HepG2 (cell line): ENCODE results near the gene METTL1. TPM values are rescaled to one million over a fixed set of nuclear protein-coding genes. Genes with fewer than 3 reads are reported as not detected.

Experiments used
- CC2D1A ChIP-seq: sonication (generic); formaldehyde crosslinking; IDR thresholded peaks from 2 replicates; pipeline ENCODE4 v1.8.1; 2023; ENCODE audit warnings: mild to moderate bottlenecking, missing genetic modification reagents
- CHCHD3 ChIP-seq: sonication (generic); formaldehyde crosslinking; IDR thresholded peaks from 2 replicates; pipeline ENCODE4 v1.8.0; 2022; ENCODE audit warnings: mild to moderate bottlenecking, missing genetic modification reagents, moderate library complexity
- ERF ChIP-seq: IDR thresholded peaks from 2 replicates; pipeline ENCODE4 v1.6.1; 2018; ENCODE audit warnings: missing biosample characterization, missing genetic modification reagents
- GATAD1 ChIP-seq: IDR thresholded peaks from 2 replicates; pipeline ENCODE4 v1.6.1; 2016; ENCODE audit warnings: missing genetic modification reagents, missing compliant biosample characterization
- IRX3 ChIP-seq: sonication (generic); formaldehyde crosslinking; IDR thresholded peaks from 2 replicates; pipeline ENCODE4 v1.8.1; 2023; ENCODE audit warnings: mild to moderate bottlenecking, low read depth, missing genetic modification reagents, borderline replicate concordance
- KLF15 ChIP-seq: sonication (generic); formaldehyde crosslinking; IDR thresholded peaks from 2 replicates; pipeline ENCODE4 v1.8.1; 2023; ENCODE audit warnings: borderline replicate concordance, mild to moderate bottlenecking, inconsistent platforms, missing genetic modification reagents, mixed read lengths
- MIER2 ChIP-seq: IDR thresholded peaks from 2 replicates; pipeline ENCODE4 v1.6.1; 2016; ENCODE audit warnings: missing biosample characterization, missing genetic modification reagents
- NCOA2 ChIP-seq: sonication (generic); formaldehyde crosslinking; IDR thresholded peaks from 2 replicates; pipeline ENCODE4 v1.8.0; 2022; ENCODE audit warnings: inconsistent platforms
- ONECUT2 ChIP-seq: sonication (generic); formaldehyde crosslinking; IDR thresholded peaks from 2 replicates; pipeline ENCODE4 v1.4.0; 2020; ENCODE audit warnings: missing genetic modification reagents
- SCMH1 ChIP-seq: sonication (generic); formaldehyde crosslinking; IDR thresholded peaks from 2 replicates; pipeline ENCODE4 v1.9.0; 2021; ENCODE audit warnings: missing genetic modification reagents, mild to moderate bottlenecking, borderline replicate concordance
- SKI ChIP-seq: fragments of 450-650 bp; IDR thresholded peaks from one replicate; pipeline ENCODE4 v1.6.1; 2018; ENCODE audit warnings: mild to moderate bottlenecking; ENCODE audit not compliant: partially characterized antibody
- SNAPC2 ChIP-seq: sonication (generic); formaldehyde crosslinking; IDR thresholded peaks from 2 replicates; pipeline ENCODE4 v1.8.1; 2022; ENCODE audit warnings: mild to moderate bottlenecking, missing genetic modification reagents
- ZNF260 ChIP-seq: sonication (generic); formaldehyde crosslinking; IDR thresholded peaks from 2 replicates; pipeline ENCODE4 v1.4.0; 2020; ENCODE audit warnings: missing genetic modification reagents, low read depth, mild to moderate bottlenecking, borderline replicate concordance
- ZNF615 ChIP-seq: sonication (generic); formaldehyde crosslinking; IDR thresholded peaks from 2 replicates; pipeline ENCODE4 v1.5.0; 2020; ENCODE audit warnings: mild to moderate bottlenecking, missing genetic modification reagents, borderline replicate concordance
- ZNF781 ChIP-seq: sonication (generic); formaldehyde crosslinking; IDR thresholded peaks from 2 replicates; pipeline ENCODE4 v1.5.1; 2020; ENCODE audit warnings: borderline replicate concordance, mild to moderate bottlenecking, missing genetic modification reagents; ENCODE audit errors: not compliant biosample characterization
- ZSCAN9 ChIP-seq: IDR thresholded peaks from 2 replicates; pipeline ENCODE4 v1.6.1; 2016; ENCODE audit warnings: borderline replicate concordance
- polyA plus RNA-seq, 8 experiments: library from polyadenylated mRNA; depleted of rRNA in 3 of 8; stranded (reverse) in 7 of 8; unstranded in 1 of 8; fragments of >200 nt; fragmentation: Illumina TruSeq in 4 of 8; extraction: Trizol in 4 of 8; gene quantifications; 2 replicates each; pipeline versions ENCODE4 v1.2.1 to v1.2.3, GENCODE V29; 2011 to 2016; ENCODE audit warnings: low read depth in 4 of 8, missing spikeins in 1 of 8, mixed read lengths in 1 of 8; ENCODE audit not compliant: insufficient read depth in 1 of 8
- total RNA-seq, 5 experiments: library from RNA; depleted of rRNA; stranded (reverse); fragments of >200 nt; fragmentation: Illumina TruSeq; extraction: Trizol; gene quantifications; 2 replicates each; pipeline ENCODE4 v1.2.3, GENCODE V29; 2016; ENCODE audit warnings: low read depth in 1 of 5
- TF ChIP-seq, protein P1 (sequence below): sonication (generic); formaldehyde crosslinking; IDR thresholded peaks from 2 replicates; pipeline ENCODE4 v1.4.0; 2020; ENCODE audit warnings: missing genetic modification reagents
- TF ChIP-seq, protein P2 (sequence below), 2 experiments: sonication (generic) in 1 of 2; formaldehyde crosslinking in 1 of 2; IDR thresholded peaks; 2 replicates each; pipeline versions ENCODE4 v1.5.1 to v1.6.1; 2011 to 2020; ENCODE audit warnings: borderline replicate concordance in 1 of 2, low read depth in 1 of 2, low read length in 1 of 2, mild to moderate bottlenecking in 1 of 2, missing genetic modification reagents in 1 of 2, moderate library complexity in 1 of 2
- TF ChIP-seq, protein P3 (sequence below): sonication (generic); formaldehyde crosslinking; IDR thresholded peaks from 2 replicates; pipeline ENCODE4 v1.4.0; 2020; ENCODE audit warnings: missing genetic modification reagents

METTL1 gene
- total and polyA plus RNA-seq, 2 of the 13 experiments (the other 11 are each of a cell fraction or from before 2014, with no cell fraction given) = 34.7 to 36.9 TPM

DNA sequence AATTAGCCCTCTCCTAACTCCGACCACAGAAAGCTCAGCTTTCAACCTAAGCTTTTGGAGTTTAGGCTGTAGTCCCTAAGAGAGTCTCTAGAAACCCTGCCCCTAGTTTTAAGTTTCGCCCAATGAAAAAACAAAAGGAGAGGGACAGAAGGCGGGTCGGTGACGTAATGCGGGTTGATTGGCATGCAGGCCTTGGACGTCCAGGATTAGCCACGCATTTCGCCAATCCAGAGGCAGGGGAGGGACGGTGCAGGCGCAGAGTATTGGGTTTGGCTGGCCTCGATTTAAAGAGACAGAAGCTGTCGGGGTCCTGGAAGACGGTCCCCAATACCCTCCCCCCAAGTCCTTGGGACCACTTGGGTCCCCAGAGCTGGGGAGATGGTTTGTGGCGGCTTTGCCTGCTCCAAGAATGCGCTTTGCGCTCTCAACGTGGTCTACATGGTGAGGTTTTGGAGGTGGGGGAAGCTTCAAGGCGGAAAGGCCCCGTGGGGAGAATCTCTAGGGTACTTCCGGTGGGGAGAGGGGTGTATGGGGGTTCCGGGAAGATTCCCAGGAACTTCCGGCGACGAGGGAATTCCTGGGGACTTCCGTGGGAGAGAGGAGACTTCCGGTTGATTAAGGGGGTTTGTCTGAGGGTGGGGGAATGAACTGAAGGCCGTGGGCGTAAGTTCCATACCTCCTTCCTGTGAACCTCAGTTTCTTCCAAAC, 27.0 kb downstream of the METTL1 start, which contains the start of gene TSPAN31 (continued):
- no peak for TF ChIP-seq ZNF260 (CRISPR knock-in tag)
- TF ChIP-seq, protein P1, sequence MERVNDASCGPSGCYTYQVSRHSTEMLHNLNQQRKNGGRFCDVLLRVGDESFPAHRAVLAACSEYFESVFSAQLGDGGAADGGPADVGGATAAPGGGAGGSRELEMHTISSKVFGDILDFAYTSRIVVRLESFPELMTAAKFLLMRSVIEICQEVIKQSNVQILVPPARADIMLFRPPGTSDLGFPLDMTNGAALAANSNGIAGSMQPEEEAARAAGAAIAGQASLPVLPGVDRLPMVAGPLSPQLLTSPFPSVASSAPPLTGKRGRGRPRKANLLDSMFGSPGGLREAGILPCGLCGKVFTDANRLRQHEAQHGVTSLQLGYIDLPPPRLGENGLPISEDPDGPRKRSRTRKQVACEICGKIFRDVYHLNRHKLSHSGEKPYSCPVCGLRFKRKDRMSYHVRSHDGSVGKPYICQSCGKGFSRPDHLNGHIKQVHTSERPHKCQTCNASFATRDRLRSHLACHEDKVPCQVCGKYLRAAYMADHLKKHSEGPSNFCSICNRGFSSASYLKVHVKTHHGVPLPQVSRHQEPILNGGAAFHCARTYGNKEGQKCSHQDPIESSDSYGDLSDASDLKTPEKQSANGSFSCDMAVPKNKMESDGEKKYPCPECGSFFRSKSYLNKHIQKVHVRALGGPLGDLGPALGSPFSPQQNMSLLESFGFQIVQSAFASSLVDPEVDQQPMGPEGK (CRISPR knock-in tag) = peak; percentile 48
- 0 out of 2 replicates have a peak, but pooled peaks have one; percentile 9 for TF ChIP-seq NCOA2 (CRISPR knock-in tag)
- no peak for TF ChIP-seq SNAPC2 (CRISPR knock-in tag)
- no peak for TF ChIP-seq SKI
- TF ChIP-seq, protein P2, sequence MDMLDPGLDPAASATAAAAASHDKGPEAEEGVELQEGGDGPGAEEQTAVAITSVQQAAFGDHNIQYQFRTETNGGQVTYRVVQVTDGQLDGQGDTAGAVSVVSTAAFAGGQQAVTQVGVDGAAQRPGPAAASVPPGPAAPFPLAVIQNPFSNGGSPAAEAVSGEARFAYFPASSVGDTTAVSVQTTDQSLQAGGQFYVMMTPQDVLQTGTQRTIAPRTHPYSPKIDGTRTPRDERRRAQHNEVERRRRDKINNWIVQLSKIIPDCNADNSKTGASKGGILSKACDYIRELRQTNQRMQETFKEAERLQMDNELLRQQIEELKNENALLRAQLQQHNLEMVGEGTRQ (IDR thresholded peaks at IDR 0.05; ENCODE audit: low read depth, low read length) = no peak
- TF ChIP-seq, protein P2 (CRISPR knock-in tag; IDR thresholded peaks at IDR 0.05; ENCODE audit: borderline replicate concordance) = 0 out of 2 replicates have a peak, but pooled peaks have one; percentile 44
- no peak for TF ChIP-seq IRX3 (CRISPR knock-in tag)
- no peak for TF ChIP-seq ZNF615
- no peak for TF ChIP-seq KLF15 (CRISPR knock-in tag)
- no peak for TF ChIP-seq SCMH1 (CRISPR knock-in tag)
- TF ChIP-seq CHCHD3 = no peak
- peak; percentile 21; the same call in 1 of the 2 replicates for TF ChIP-seq ONECUT2 (CRISPR knock-in tag)
- TF ChIP-seq MIER2 (CRISPR knock-in tag) = no peak
- TF ChIP-seq ERF = no peak; the same call in 1 of the 2 replicates
- TF ChIP-seq, protein P3, sequence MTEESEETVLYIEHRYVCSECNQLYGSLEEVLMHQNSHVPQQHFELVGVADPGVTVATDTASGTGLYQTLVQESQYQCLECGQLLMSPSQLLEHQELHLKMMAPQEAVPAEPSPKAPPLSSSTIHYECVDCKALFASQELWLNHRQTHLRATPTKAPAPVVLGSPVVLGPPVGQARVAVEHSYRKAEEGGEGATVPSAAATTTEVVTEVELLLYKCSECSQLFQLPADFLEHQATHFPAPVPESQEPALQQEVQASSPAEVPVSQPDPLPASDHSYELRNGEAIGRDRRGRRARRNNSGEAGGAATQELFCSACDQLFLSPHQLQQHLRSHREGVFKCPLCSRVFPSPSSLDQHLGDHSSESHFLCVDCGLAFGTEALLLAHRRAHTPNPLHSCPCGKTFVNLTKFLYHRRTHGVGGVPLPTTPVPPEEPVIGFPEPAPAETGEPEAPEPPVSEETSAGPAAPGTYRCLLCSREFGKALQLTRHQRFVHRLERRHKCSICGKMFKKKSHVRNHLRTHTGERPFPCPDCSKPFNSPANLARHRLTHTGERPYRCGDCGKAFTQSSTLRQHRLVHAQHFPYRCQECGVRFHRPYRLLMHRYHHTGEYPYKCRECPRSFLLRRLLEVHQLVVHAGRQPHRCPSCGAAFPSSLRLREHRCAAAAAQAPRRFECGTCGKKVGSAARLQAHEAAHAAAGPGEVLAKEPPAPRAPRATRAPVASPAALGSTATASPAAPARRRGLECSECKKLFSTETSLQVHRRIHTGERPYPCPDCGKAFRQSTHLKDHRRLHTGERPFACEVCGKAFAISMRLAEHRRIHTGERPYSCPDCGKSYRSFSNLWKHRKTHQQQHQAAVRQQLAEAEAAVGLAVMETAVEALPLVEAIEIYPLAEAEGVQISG (CRISPR knock-in tag) = peak; percentile 82
- no peak for TF ChIP-seq ZNF781 (CRISPR knock-in tag)
- no peak for TF ChIP-seq CC2D1A (CRISPR knock-in tag)
- TF ChIP-seq ZSCAN9 (CRISPR knock-in tag) = no peak
- TF ChIP-seq GATAD1 = peak; percentile 73
